ENCODE results near the gene SERGEF. TPM values are rescaled to one million over a fixed set of nuclear protein-coding genes. Genes with fewer than 3 reads are reported as not detected.

Gene SERGEF
- total and polyA plus RNA-seq, 4 donors = 43.1 to 137 (median 72.8) TPM

DNA sequence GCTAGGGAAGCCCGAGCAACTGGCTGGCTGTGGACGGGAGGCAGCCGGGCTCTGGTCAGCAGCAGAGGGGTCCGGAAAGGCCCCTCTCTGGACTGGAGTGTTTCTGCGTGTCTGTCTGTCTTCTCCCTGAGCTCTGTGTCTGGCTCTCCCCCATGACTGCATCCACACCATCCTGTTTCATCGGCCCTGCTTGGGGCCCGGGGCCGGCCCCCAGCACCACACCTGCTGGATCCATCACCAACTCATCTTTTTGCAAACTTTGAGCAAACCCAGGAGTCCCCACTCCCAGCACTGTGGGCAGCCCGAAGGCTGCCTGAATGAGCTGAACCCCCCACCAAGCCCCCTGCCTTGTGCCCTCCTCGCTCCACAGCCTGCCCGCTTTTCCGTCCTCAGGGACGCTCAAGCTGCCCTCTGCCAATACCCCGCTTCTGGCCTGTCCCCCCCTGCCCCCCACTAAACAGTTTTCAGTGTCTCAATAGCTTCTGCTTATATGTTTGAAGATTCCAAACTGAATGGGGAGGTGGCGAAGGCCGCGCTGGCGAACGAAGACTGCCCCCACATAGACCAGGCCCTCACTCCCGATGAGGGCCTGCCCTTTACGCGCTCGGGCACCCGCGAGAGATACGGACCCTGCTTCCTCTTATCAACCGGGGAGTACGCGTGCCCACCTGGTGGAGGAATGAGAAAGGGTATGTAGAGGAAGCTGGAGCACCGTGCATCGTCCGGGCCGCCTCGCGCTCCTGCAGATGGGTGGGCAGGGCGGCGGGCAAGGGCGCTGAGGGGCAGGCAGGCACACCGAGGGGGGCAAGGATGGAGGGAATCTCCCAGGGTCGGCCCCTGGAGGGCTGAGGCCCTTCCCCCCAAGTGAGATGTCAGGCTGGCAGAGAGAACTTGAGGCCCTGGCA lies 233.6 kb downstream of the SERGEF start:
- Histone ChIP-seq H3K4me3 (ENCODE audit: low read length in 2 of 2) (no peak overlapping the region), H3K27ac (ENCODE audit: low read depth in 1 of 2, low read length in 2 of 2) (no peak overlapping the region), H3K9me3 (ENCODE audit: control insufficient read depth, low read length) (no peaks in the 10 kb centered on the region), H3K4me1 (ENCODE audit: control insufficient read depth in 1 of 2, insufficient read depth in 2 of 2, low read length in 2 of 2) (no peaks in the 10 kb centered on the region), H3K36me3 (ENCODE audit: control insufficient read depth in 1 of 2, insufficient read depth in 2 of 2, low read length in 1 of 2) (no peaks in the 10 kb centered on the region), H3K27me3 (ENCODE audit: control insufficient read depth in 1 of 2, insufficient read depth in 2 of 2, low read length in 1 of 2) (no peaks in the 10 kb centered on the region)
- intact Hi-C loops (cut with DNase I) = loop anchor here in 1 of 2 donors (10.0 kb wide), 1 partner anchor 66 kb away; no protein-coding TSS in a partner anchor
- 96 to 97% methylated on average over 40 of the region's 40 CpGs for WGBS, 2 donors
- DNase-seq (peak in 1 of 2 donors; percentile 69), ATAC-seq (ENCODE audit: low FRiP score) (no peak)

- DNase-seq = peak in 1 of 2 donors; percentile 45
- Histone ChIP-seq H3K4me3 (ENCODE audit: low read length in 2 of 2) (no peak overlapping the region), H3K4me1 (ENCODE audit: control insufficient read depth in 1 of 2, insufficient read depth in 2 of 2, low read length in 2 of 2) (no peaks in the 10 kb centered on the region), H3K9me3 (ENCODE audit: control insufficient read depth, low read length) (no peaks in the 10 kb centered on the region), H3K36me3 (ENCODE audit: control insufficient read depth in 1 of 2, insufficient read depth in 2 of 2, low read length in 1 of 2) (no peaks in the 10 kb centered on the region), H3K27ac (ENCODE audit: low read depth in 1 of 2, low read length in 2 of 2) (no peak overlapping the region), H3K27me3 (ENCODE audit: control insufficient read depth in 1 of 2, insufficient read depth in 2 of 2, low read length in 1 of 2) (no peaks in the 10 kb centered on the region)
- 94 to 95% methylated on average over 5 of the region's 5 CpGs for WGBS, 2 donors
- no peak for ATAC-seq (ENCODE audit: low FRiP score)
- intact Hi-C loops (cut with DNase I) = loop anchor here in 1 of 2 donors (10.0 kb wide), 1 partner anchor 66 kb away; no protein-coding TSS in a partner anchor
These were observed 234.5 kb downstream of the SERGEF start for GRCh38 chr11:17778352-17778751.

GRCh38 chr11:17777738-17778091 lies 235.1 kb downstream of the SERGEF start:
- DNase-seq (peak in 1 of 2 donors; percentile 6), ATAC-seq (ENCODE audit: low FRiP score) (no peak)
- H3K4me3 ChIP-seq (ENCODE audit: low read length in 2 of 2) = no peak overlapping the region
- H3K4me1 ChIP-seq (ENCODE audit: control insufficient read depth in 1 of 2, insufficient read depth in 2 of 2, low read length in 2 of 2) = no peaks in the 10 kb centered on the region
- no peak overlapping the region for H3K27ac ChIP-seq (ENCODE audit: low read depth in 1 of 2, low read length in 2 of 2)
- H3K27me3 ChIP-seq (ENCODE audit: control insufficient read depth in 1 of 2, insufficient read depth in 2 of 2, low read length in 1 of 2) = no peaks in the 10 kb centered on the region
- H3K36me3 ChIP-seq (ENCODE audit: control insufficient read depth in 1 of 2, insufficient read depth in 2 of 2, low read length in 1 of 2) = no peaks in the 10 kb centered on the region
- H3K9me3 ChIP-seq (ENCODE audit: control insufficient read depth, low read length) = no peaks in the 10 kb centered on the region
- 91% methylated on average over 13 of the region's 13 CpGs for WGBS, 2 donors
- intact Hi-C loops (cut with DNase I) = loop anchor here in 1 of 2 donors (10.0 kb wide), 1 partner anchor 67 kb away; no protein-coding TSS in a partner anchor

DNA sequence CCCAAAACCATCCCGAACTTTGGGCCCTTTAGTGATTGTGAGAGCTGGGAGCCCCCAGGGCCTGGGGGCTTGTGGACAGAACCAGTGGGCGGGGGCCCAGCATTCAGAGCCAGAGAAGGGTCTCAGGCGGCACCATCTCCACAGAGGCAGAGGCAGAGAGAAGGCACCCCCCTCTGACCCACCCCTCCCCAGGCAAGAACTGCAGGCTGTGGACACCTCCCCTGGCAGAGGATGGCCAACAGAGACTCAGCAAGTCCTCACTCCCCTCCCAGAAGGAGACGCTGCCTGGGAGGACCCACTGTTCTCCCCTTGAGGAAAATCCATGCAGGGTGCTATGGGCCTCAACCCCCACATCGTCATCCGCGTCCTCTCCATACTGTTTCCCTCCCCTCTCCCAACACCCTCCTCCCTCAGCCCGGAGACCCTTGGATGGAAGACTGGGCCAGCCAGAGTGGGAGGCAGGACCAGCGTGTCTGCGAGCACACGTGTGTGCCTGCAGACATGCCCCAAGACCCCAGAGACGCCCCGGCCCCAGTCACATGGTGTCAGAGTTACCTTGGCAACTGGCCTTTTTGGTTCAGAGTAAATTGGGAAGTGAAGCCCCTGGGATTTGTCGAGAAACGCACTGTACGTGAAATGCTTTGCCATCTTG lies 235.6 kb downstream of the SERGEF start:
- H3K27me3 ChIP-seq (ENCODE audit: control insufficient read depth in 1 of 2, insufficient read depth in 2 of 2, low read length in 1 of 2) = no peaks in the 10 kb centered on the region
- 86 to 87% methylated on average over 16 of the region's 16 CpGs for WGBS, 2 donors
- H3K4me1 ChIP-seq (ENCODE audit: control insufficient read depth in 1 of 2, insufficient read depth in 2 of 2, low read length in 2 of 2) = no peaks in the 10 kb centered on the region
- H3K4me3 ChIP-seq (ENCODE audit: low read length in 2 of 2) = no peak overlapping the region
- intact Hi-C loops (cut with DNase I) = loop anchor here in 1 of 2 donors (10.0 kb wide), 1 partner anchor 68 kb away; no protein-coding TSS in a partner anchor
- DNase-seq (peak in 1 of 2 donors; percentile 41), ATAC-seq (ENCODE audit: low FRiP score) (no peak)
- no peaks in the 10 kb centered on the region for H3K9me3 ChIP-seq (ENCODE audit: control insufficient read depth, low read length)
- no peaks in the 10 kb centered on the region for H3K36me3 ChIP-seq (ENCODE audit: control insufficient read depth in 1 of 2, insufficient read depth in 2 of 2, low read length in 1 of 2)
- no peak overlapping the region for H3K27ac ChIP-seq (ENCODE audit: low read depth in 1 of 2, low read length in 2 of 2)

GRCh38 chr11:17776212-17776875 lies 236.5 kb downstream of the SERGEF start:
- Histone ChIP-seq H3K4me1 (ENCODE audit: control insufficient read depth in 1 of 2, insufficient read depth in 2 of 2, low read length in 2 of 2) (no peaks in the 10 kb centered on the region), H3K9me3 (ENCODE audit: control insufficient read depth, low read length) (no peaks in the 10 kb centered on the region), H3K27ac (ENCODE audit: low read depth in 1 of 2, low read length in 2 of 2) (no peak overlapping the region), H3K4me3 (ENCODE audit: low read length in 2 of 2) (no peak overlapping the region), H3K27me3 (ENCODE audit: control insufficient read depth in 1 of 2, insufficient read depth in 2 of 2, low read length in 1 of 2) (no peaks in the 10 kb centered on the region), H3K36me3 (ENCODE audit: control insufficient read depth in 1 of 2, insufficient read depth in 2 of 2, low read length in 1 of 2) (no peaks in the 10 kb centered on the region)
- intact Hi-C loops (cut with DNase I) = loop anchor here in 1 of 2 donors (10.0 kb wide), 1 partner anchor 68 kb away; no protein-coding TSS in a partner anchor
- ATAC-seq (ENCODE audit: low FRiP score) (no peak), DNase-seq (peak in 1 of 2 donors; percentile 53)
- WGBS, 2 donors = 83 to 85% methylated on average over 15 of the region's 15 CpGs

DNA sequence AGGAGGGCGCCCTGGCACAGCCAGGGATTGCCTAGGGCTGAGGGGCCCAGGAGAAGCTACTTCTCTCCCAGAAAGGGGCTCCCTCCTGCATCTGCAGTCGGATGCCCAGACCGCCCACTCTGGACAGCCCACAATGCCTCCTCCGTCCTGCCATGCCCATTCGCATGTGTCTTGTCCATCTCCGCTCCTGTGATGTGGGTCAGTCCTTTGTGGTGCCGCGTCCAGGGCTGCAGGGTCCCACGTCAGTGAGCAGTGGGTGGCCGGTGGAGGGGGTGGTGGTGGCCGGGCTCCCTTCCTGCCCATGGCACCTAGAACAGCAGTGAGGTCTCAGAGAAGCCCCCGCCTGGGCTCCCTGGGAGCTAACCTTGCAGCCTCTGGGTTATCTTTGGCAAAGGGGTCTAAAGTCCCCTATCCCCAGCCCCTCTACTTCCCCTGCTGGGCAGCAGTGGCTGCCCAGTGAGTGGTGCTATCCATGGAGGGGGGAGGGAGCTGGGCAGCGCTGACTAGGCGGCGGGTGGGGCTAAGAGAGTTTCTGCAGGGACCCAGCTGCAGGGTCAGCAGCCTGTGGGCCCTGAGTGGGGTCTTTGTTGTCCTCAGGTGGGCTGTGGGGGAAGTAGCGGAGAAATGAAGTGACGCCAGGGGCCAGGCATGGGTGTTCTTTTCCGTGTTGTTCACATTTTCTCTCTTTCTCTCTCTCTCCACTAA lies 237.2 kb downstream of the SERGEF start:
- peak in 1 of 2 donors; percentile 68 for DNase-seq
- WGBS, 2 donors = 91% methylated on average over 18 of the region's 18 CpGs
- Histone ChIP-seq H3K9me3 (ENCODE audit: control insufficient read depth, low read length) (no peaks in the 10 kb centered on the region), H3K36me3 (ENCODE audit: control insufficient read depth in 1 of 2, insufficient read depth in 2 of 2, low read length in 1 of 2) (no peaks in the 10 kb centered on the region), H3K27me3 (ENCODE audit: control insufficient read depth in 1 of 2, insufficient read depth in 2 of 2, low read length in 1 of 2) (no peaks in the 10 kb centered on the region), H3K4me1 (ENCODE audit: control insufficient read depth in 1 of 2, insufficient read depth in 2 of 2, low read length in 2 of 2) (no peaks in the 10 kb centered on the region), H3K4me3 (ENCODE audit: low read length in 2 of 2) (no peak overlapping the region), H3K27ac (ENCODE audit: low read depth in 1 of 2, low read length in 2 of 2) (no peak overlapping the region)
- no peak for ATAC-seq (ENCODE audit: low FRiP score)
- intact Hi-C loops (cut with DNase I) = loop anchor here in 1 of 2 donors (10.0 kb wide), 1 partner anchor 69 kb away; no protein-coding TSS in a partner anchor

GRCh38 chr11:17775035-17775348 lies 237.9 kb downstream of the SERGEF start:
- intact Hi-C loops (cut with DNase I) = loop anchor here in 1 of 2 donors (10.0 kb wide), 1 partner anchor 70 kb away; no protein-coding TSS in a partner anchor
- no peaks in the 10 kb centered on the region for H3K27me3 ChIP-seq (ENCODE audit: control insufficient read depth in 1 of 2, insufficient read depth in 2 of 2, low read length in 1 of 2)
- no peak overlapping the region for H3K27ac ChIP-seq (ENCODE audit: low read depth in 1 of 2, low read length in 2 of 2)
- H3K36me3 ChIP-seq (ENCODE audit: control insufficient read depth in 1 of 2, insufficient read depth in 2 of 2, low read length in 1 of 2) = no peaks in the 10 kb centered on the region
- no peaks in the 10 kb centered on the region for H3K9me3 ChIP-seq (ENCODE audit: control insufficient read depth, low read length)
- ATAC-seq (ENCODE audit: low FRiP score) (no peak), DNase-seq (no peak)
- 96 to 100% methylated on average over 1 to 3 of the region's 3 CpGs for WGBS, 2 donors
- H3K4me3 ChIP-seq (ENCODE audit: low read length in 2 of 2) = no peak overlapping the region
- no peaks in the 10 kb centered on the region for H3K4me1 ChIP-seq (ENCODE audit: control insufficient read depth in 1 of 2, insufficient read depth in 2 of 2, low read length in 2 of 2)
